ENCODE results near the gene INS.
"Not testable (repeated sequence)": the region's sequence is repeated elsewhere in the genome, so short reads cannot be mapped to it uniquely, and the experiment has no call there.

The INS gene

GRCh38 chr11:2130881-2131352, 30.1 kb downstream of the INS start:
- Histone ChIP-seq H3K27me3 (ENCODE audit: control insufficient read depth, insufficient read depth, low read length) (no peaks in the 10 kb centered on the region; the same call in 1 of the 2 replicates), H3K27ac (ENCODE audit: low read length) (no peak overlapping the region), H3K4me3 (ENCODE audit: low read length) (no peak overlapping the region), H3K9me3 (ENCODE audit: control insufficient read depth, insufficient read depth, low read length) (no peaks in the 10 kb centered on the region), H3K36me3 (ENCODE audit: control insufficient read depth, insufficient read depth, low read length) (no peaks in the 10 kb centered on the region), H3K4me1 (ENCODE audit: control insufficient read depth, insufficient read depth, low read length) (no peaks in the 10 kb centered on the region)
- no peak for DNase-seq (ENCODE audit: low read depth, low spot score)
- no CpG with 5 or more reads among the region's 18 CpGs for WGBS (ENCODE audit: insufficient coverage, insufficient read length)

GRCh38 chr11:2129699-2130366, 31.2 kb downstream of the INS start:
- no peak overlapping the region for H3K4me3 ChIP-seq (ENCODE audit: low read length)
- H3K27ac ChIP-seq (ENCODE audit: low read length), result no peak overlapping the region
- no peaks in the 10 kb centered on the region for H3K27me3 ChIP-seq (ENCODE audit: control insufficient read depth, insufficient read depth, low read length)
- H3K4me1 ChIP-seq (ENCODE audit: control insufficient read depth, insufficient read depth, low read length), result no peaks in the 10 kb centered on the region
- DNase-seq (ENCODE audit: low read depth, low spot score), result no peak
- no peaks in the 10 kb centered on the region for H3K36me3 ChIP-seq (ENCODE audit: control insufficient read depth, insufficient read depth, low read length)
- no peaks in the 10 kb centered on the region for H3K9me3 ChIP-seq (ENCODE audit: control insufficient read depth, insufficient read depth, low read length)
- no CpG with 5 or more reads among the region's 25 CpGs for WGBS (ENCODE audit: insufficient coverage, insufficient read length)

- no CpG with 5 or more reads among the region's 17 CpGs for WGBS (ENCODE audit: insufficient coverage, insufficient read length)
Measured at GRCh38 chr11:2129308-2129698, 31.7 kb downstream of the INS start.

GRCh38 chr11:2128511-2129307, 32.3 kb downstream of the INS start:
- H3K36me3 ChIP-seq (ENCODE audit: control insufficient read depth, insufficient read depth, low read length), result no peaks in the 10 kb centered on the region
- no peak overlapping the region for H3K4me3 ChIP-seq (ENCODE audit: low read length)
- no peak for DNase-seq (ENCODE audit: low read depth, low spot score)
- WGBS (ENCODE audit: insufficient coverage, insufficient read length), result no CpG with 5 or more reads among the region's 12 CpGs
- no peak overlapping the region for H3K27ac ChIP-seq (ENCODE audit: low read length)
- no peaks in the 10 kb centered on the region for H3K27me3 ChIP-seq (ENCODE audit: control insufficient read depth, insufficient read depth, low read length)
- no peaks in the 10 kb centered on the region for H3K9me3 ChIP-seq (ENCODE audit: control insufficient read depth, insufficient read depth, low read length)
- H3K4me1 ChIP-seq (ENCODE audit: control insufficient read depth, insufficient read depth, low read length), result no peaks in the 10 kb centered on the region

More at GRCh38 chr11:2129308-2129698, 31.7 kb downstream of the INS start:
- no peak overlapping the region for H3K27ac ChIP-seq (ENCODE audit: low read length)
- no peaks in the 10 kb centered on the region for H3K36me3 ChIP-seq (ENCODE audit: control insufficient read depth, insufficient read depth, low read length)
- no peak for DNase-seq (ENCODE audit: low read depth, low spot score)
- no peaks in the 10 kb centered on the region for H3K9me3 ChIP-seq (ENCODE audit: control insufficient read depth, insufficient read depth, low read length)
- H3K4me1 ChIP-seq (ENCODE audit: control insufficient read depth, insufficient read depth, low read length), result no peaks in the 10 kb centered on the region
- no peak overlapping the region for H3K4me3 ChIP-seq (ENCODE audit: low read length)
- no peaks in the 10 kb centered on the region for H3K27me3 ChIP-seq (ENCODE audit: control insufficient read depth, insufficient read depth, low read length)

GRCh38 chr11:2128130-2128510, 32.9 kb downstream of the INS start:
- no peak for DNase-seq (ENCODE audit: low read depth, low spot score)
- Histone ChIP-seq H3K27me3 (ENCODE audit: control insufficient read depth, insufficient read depth, low read length) (no peaks in the 10 kb centered on the region), H3K36me3 (ENCODE audit: control insufficient read depth, insufficient read depth, low read length) (no peaks in the 10 kb centered on the region), H3K4me1 (ENCODE audit: control insufficient read depth, insufficient read depth, low read length) (no peaks in the 10 kb centered on the region), H3K4me3 (ENCODE audit: low read length) (no peak overlapping the region), H3K27ac (ENCODE audit: low read length) (no peak overlapping the region), H3K9me3 (ENCODE audit: control insufficient read depth, insufficient read depth, low read length) (no peaks in the 10 kb centered on the region)
- no CpG with 5 or more reads among the region's 7 CpGs for WGBS (ENCODE audit: insufficient coverage, insufficient read length)

GRCh38 chr11:2127482-2128129, 33.4 kb downstream of the INS start:
- Histone ChIP-seq H3K27me3 (ENCODE audit: control insufficient read depth, insufficient read depth, low read length) (no peaks in the 10 kb centered on the region), H3K4me3 (ENCODE audit: low read length) (no peak overlapping the region), H3K36me3 (ENCODE audit: control insufficient read depth, insufficient read depth, low read length) (no peaks in the 10 kb centered on the region), H3K9me3 (ENCODE audit: control insufficient read depth, insufficient read depth, low read length) (no peaks in the 10 kb centered on the region), H3K27ac (ENCODE audit: low read length) (no peak overlapping the region), H3K4me1 (ENCODE audit: control insufficient read depth, insufficient read depth, low read length) (0 out of 2 replicates have a peak, but pooled peaks cover under 1% of the 10 kb centered on the region)
- DNase-seq (ENCODE audit: low read depth, low spot score), result no peak
- WGBS (ENCODE audit: insufficient coverage, insufficient read length), result no CpG with 5 or more reads among the region's 8 CpGs

GRCh38 chr11:2126520-2127085, 34.4 kb downstream of the INS start:
- no peaks in the 10 kb centered on the region for H3K36me3 ChIP-seq (ENCODE audit: control insufficient read depth, insufficient read depth, low read length)
- no peak for DNase-seq (ENCODE audit: low read depth, low spot score)
- H3K27ac ChIP-seq (ENCODE audit: low read length), result no peak overlapping the region
- H3K4me1 ChIP-seq (ENCODE audit: control insufficient read depth, insufficient read depth, low read length), result 0 out of 2 replicates have a peak, but pooled peaks cover 1% of the 10 kb centered on the region
- H3K27me3 ChIP-seq (ENCODE audit: control insufficient read depth, insufficient read depth, low read length), result no peaks in the 10 kb centered on the region
- no peaks in the 10 kb centered on the region for H3K9me3 ChIP-seq (ENCODE audit: control insufficient read depth, insufficient read depth, low read length)
- 100% methylated on average over 1 of the region's 2 CpGs for WGBS (ENCODE audit: insufficient coverage, insufficient read length)
- H3K4me3 ChIP-seq (ENCODE audit: low read length), result no peak overlapping the region

GRCh38 chr11:2124736-2125484, 36.1 kb downstream of the INS start:
- H3K27me3 ChIP-seq (ENCODE audit: control insufficient read depth, insufficient read depth, low read length); H3K4me3 ChIP-seq (ENCODE audit: low read length); H3K4me1 ChIP-seq (ENCODE audit: control insufficient read depth, insufficient read depth, low read length); H3K27ac ChIP-seq (ENCODE audit: low read length); H3K9me3 ChIP-seq (ENCODE audit: control insufficient read depth, insufficient read depth, low read length); DNase-seq (ENCODE audit: low read depth, low spot score); H3K36me3 ChIP-seq (ENCODE audit: control insufficient read depth, insufficient read depth, low read length): not testable (repeated sequence)
- WGBS (ENCODE audit: insufficient coverage, insufficient read length), result no CpG with 5 or more reads among the region's 10 CpGs

- WGBS (ENCODE audit: insufficient coverage, insufficient read length), result no CpG with 5 or more reads among the region's 7 CpGs
- Histone ChIP-seq H3K4me1 (ENCODE audit: control insufficient read depth, insufficient read depth, low read length) (peaks cover 1% of the 10 kb centered on the region; the same call in 1 of the 2 replicates), H3K27me3 (ENCODE audit: control insufficient read depth, insufficient read depth, low read length) (no peaks in the 10 kb centered on the region), H3K9me3 (ENCODE audit: control insufficient read depth, insufficient read depth, low read length) (no peaks in the 10 kb centered on the region), H3K36me3 (ENCODE audit: control insufficient read depth, insufficient read depth, low read length) (no peaks in the 10 kb centered on the region), H3K27ac (ENCODE audit: low read length) (no peak overlapping the region), H3K4me3 (ENCODE audit: low read length) (no peak overlapping the region)
- no peak for DNase-seq (ENCODE audit: low read depth, low spot score)
Measured at GRCh38 chr11:2123628-2123960, 37.4 kb downstream of the INS start.

All from iPS DF 6.9 (cell line).